DOHH2 (cell line): ENCODE data around the gene LLGL1.
"Not testable (repeated sequence)": the region's sequence is repeated elsewhere in the genome, so short reads cannot be mapped to it uniquely, and the experiment has no call there.

Experiments
- H3F3A ChIP-seq: fragments of 200-600 bp; sonication (generic), shearing (Covaris generic); 2 replicates; pipeline ENCODE4 v1.6.0; 2016; ENCODE audit warnings: antibody characterized with exemption, mild to moderate bottlenecking; ENCODE audit not compliant: control insufficient read depth, insufficient read depth
- H3K27ac ChIP-seq: fragments of 200-600 bp; sonication (generic); 2 replicates; pipeline ENCODE4 v1.5.1; 2014; ENCODE audit warnings: low read depth, mild to moderate bottlenecking, low read length, moderate library complexity
- H3K27me3 ChIP-seq: fragments of 200-600 bp; sonication (generic); 2 replicates; pipeline ENCODE4 v1.6.1; 2014; ENCODE audit warnings: mild to moderate bottlenecking, low read length, mixed read lengths; ENCODE audit not compliant: control insufficient read depth
- H3K36me3 ChIP-seq: fragments of 200-600 bp; sonication (generic); 2 replicates; pipeline ENCODE4 v1.6.1; 2014; ENCODE audit warnings: mild to moderate bottlenecking, low read length, moderate library complexity, mixed read lengths; ENCODE audit not compliant: control insufficient read depth
- H3K4me1 ChIP-seq: fragments of 200-600 bp; sonication (generic); 2 replicates; pipeline ENCODE4 v1.6.1; 2014; ENCODE audit warnings: mild to moderate bottlenecking, low read length, mixed read lengths; ENCODE audit not compliant: control insufficient read depth
- H3K4me2 ChIP-seq: fragments of 200-600 bp; sonication (generic); 2 replicates; pipeline ENCODE4 v1.6.0; 2014; ENCODE audit warnings: mild to moderate bottlenecking, low read length, moderate library complexity
- H3K4me3 ChIP-seq: fragments of 200-600 bp; sonication (generic); 2 replicates; pipeline ENCODE4 v1.5.1; 2014; ENCODE audit warnings: mild to moderate bottlenecking, low read length, mixed read lengths
- H3K79me2 ChIP-seq: fragments of 200-600 bp; sonication (generic); 2 replicates; pipeline ENCODE4 v1.6.1; 2014; ENCODE audit warnings: mild to moderate bottlenecking, low read length, mixed read lengths; ENCODE audit not compliant: control insufficient read depth
- H3K9me2 ChIP-seq: fragments of 200-600 bp; sonication (generic); replicated peaks from 2 replicates; pipeline ENCODE4 v1.6.1; 2014; ENCODE audit warnings: mild to moderate bottlenecking, low read length, mixed read lengths; ENCODE audit not compliant: control insufficient read depth
- H3K9me3 ChIP-seq: fragments of 200-600 bp; sonication (generic); 2 replicates; pipeline ENCODE4 v1.6.1; 2014; ENCODE audit warnings: antibody characterized with exemption, low read length, mixed read lengths; ENCODE audit not compliant: control insufficient read depth, insufficient read depth
- H4K20me1 ChIP-seq: fragments of 200-600 bp; sonication (generic); 2 replicates; pipeline ENCODE4 v1.6.0; 2014; ENCODE audit warnings: low read depth, mild to moderate bottlenecking, antibody characterized with exemption, low read length, moderate library complexity; ENCODE audit not compliant: control insufficient read depth, insufficient read depth
- CTCF ChIP-seq: fragments of 200-600 bp; sonication (generic); IDR thresholded peaks from one replicate; pipeline ENCODE4 v1.5.1; 2014; ENCODE audit warnings: antibody characterized with exemption, mild to moderate bottlenecking, low read depth, low read length; ENCODE audit not compliant: poor library complexity, severe bottlenecking
- EZH2phosphoT487 ChIP-seq: fragments of 200-600 bp; sonication (generic); IDR thresholded peaks from 2 replicates; pipeline ENCODE4 v1.6.1; 2017; ENCODE audit warnings: borderline replicate concordance, mild to moderate bottlenecking, antibody characterized with exemption, low read length, moderate library complexity, mixed read lengths

The LLGL1 gene

GRCh38 chr17:18206962-18207361, 18.5 kb upstream of the LLGL1 start:
- no peak overlapping the region for H3K4me2 ChIP-seq
- no peaks in the 10 kb centered on the region for H3K9me2 ChIP-seq
- H3K27ac ChIP-seq: no peak overlapping the region
- H3F3A ChIP-seq: no peaks in the 10 kb centered on the region
- no peaks in the 10 kb centered on the region for H3K9me3 ChIP-seq
- no peaks in the 10 kb centered on the region for H3K4me1 ChIP-seq
- no peak overlapping the region for H3K4me3 ChIP-seq
- H4K20me1 ChIP-seq: peaks cover 9% of the 10 kb centered on the region; the same call in 1 of the 2 replicates
- no peaks in the 10 kb centered on the region for H3K27me3 ChIP-seq
- peaks cover 26% of the 10 kb centered on the region for H3K79me2 ChIP-seq
- H3K36me3 ChIP-seq: peaks cover 67% of the 10 kb centered on the region
- TF ChIP-seq CTCF (no peak), EZH2phosphoT487 (no peak)

- peaks cover 19% of the 10 kb centered on the region for H3K79me2 ChIP-seq
- H3K27ac ChIP-seq: no peak overlapping the region
- no peaks in the 10 kb centered on the region for H3K4me1 ChIP-seq
- H3K4me3 ChIP-seq: no peak overlapping the region
- H3K9me2 ChIP-seq: no peaks in the 10 kb centered on the region
- peaks cover 63% of the 10 kb centered on the region for H3K36me3 ChIP-seq
- H3K9me3 ChIP-seq: no peaks in the 10 kb centered on the region
- H3K27me3 ChIP-seq: no peaks in the 10 kb centered on the region
- no peak for TF ChIP-seq EZH2phosphoT487
- no peaks in the 10 kb centered on the region for H3F3A ChIP-seq
- peaks cover 9% of the 10 kb centered on the region; the same call in 1 of the 2 replicates for H4K20me1 ChIP-seq
- no peak overlapping the region for H3K4me2 ChIP-seq
Observed at GRCh38 chr17:18208092-18208491, 17.3 kb upstream of the LLGL1 start.

- H3K27me3 ChIP-seq: no peaks in the 10 kb centered on the region
Observed at GRCh38 chr17:18213666-18214270, 11.7 kb upstream of the LLGL1 start.

GRCh38 chr17:18216906-18217305, 8.5 kb upstream of the LLGL1 start:
- not testable (repeated sequence) for H3K27me3 ChIP-seq, H3K4me1 ChIP-seq, H3K9me3 ChIP-seq, H3K27ac ChIP-seq, H3K4me2 ChIP-seq, H3K4me3 ChIP-seq, H4K20me1 ChIP-seq, H3K79me2 ChIP-seq, H3F3A ChIP-seq, H3K36me3 ChIP-seq, H3K9me2 ChIP-seq

More at GRCh38 chr17:18213666-18214270, 11.7 kb upstream of the LLGL1 start:
- H3K4me1 ChIP-seq: no peaks in the 10 kb centered on the region
- no peaks in the 10 kb centered on the region for H4K20me1 ChIP-seq
- H3K4me2 ChIP-seq: no peak overlapping the region
- H3K79me2 ChIP-seq: no peaks in the 10 kb centered on the region
- H3K9me3 ChIP-seq: no peaks in the 10 kb centered on the region
- H3F3A ChIP-seq: peaks cover 3% of the 10 kb centered on the region; the same call in 1 of the 2 replicates
- H3K27ac ChIP-seq: no peak overlapping the region
- no peaks in the 10 kb centered on the region for H3K9me2 ChIP-seq
- no peak overlapping the region for H3K4me3 ChIP-seq
- TF ChIP-seq CTCF: no peak
- no peak for TF ChIP-seq EZH2phosphoT487
- H3K36me3 ChIP-seq: peaks cover 18% of the 10 kb centered on the region
